ENCODE results near the gene MLLT1. TPM values are rescaled to one million over a fixed set of nuclear protein-coding genes. Genes with fewer than 3 reads are reported as not detected.
A peak's percentile ranks its signal among the peaks of the same experiment; 100 is the strongest.

MLLT1 gene
- total RNA-seq, 1 experiment from 2014 or later: 55.0 TPM

DNA sequence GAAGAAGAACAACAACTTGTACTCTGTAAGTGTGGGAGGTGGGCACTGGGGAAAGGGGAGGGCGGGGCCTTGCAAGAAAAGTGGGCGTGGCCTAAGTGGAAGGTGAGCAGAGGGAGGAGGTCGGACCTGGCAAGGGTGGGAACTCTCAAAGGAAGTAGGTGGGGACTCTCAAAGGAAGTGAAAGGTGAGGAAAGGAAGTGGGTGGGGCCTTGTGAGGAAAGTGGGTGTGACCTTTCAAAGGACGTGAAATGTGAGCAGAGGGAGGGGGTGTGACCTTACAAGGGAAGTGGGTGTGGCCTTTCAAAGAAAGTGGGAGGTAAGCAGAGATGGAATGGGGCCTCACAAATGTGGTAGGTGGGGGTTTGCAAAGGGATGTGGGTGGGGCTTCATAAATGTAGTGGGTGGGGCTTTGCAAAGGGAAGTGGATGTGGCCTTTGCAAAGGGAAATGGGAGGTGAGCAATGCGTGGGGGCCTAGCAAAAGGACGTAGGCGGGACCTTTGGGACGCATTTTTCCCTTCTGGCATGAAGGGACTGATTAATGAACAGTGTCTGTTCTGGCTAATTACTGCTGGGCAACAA is 118.4 kb downstream of the MLLT1 start:
- peak; percentile 88 for TF ChIP-seq SRF (IDR thresholded peaks at IDR 0.05; ENCODE audit: low read depth)
- TF ChIP-seq, protein P1, sequence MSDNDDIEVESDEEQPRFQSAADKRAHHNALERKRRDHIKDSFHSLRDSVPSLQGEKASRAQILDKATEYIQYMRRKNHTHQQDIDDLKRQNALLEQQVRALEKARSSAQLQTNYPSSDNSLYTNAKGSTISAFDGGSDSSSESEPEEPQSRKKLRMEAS (IDR thresholded peaks at IDR 0.05): no peak
- TF ChIP-seq SP1 (IDR thresholded peaks at IDR 0.05; ENCODE audit: low read depth): peak; percentile 49
- no peak for TF ChIP-seq EZH2phosphoT487 (IDR thresholded peaks at IDR 0.05; ENCODE audit: borderline replicate concordance)
- Histone ChIP-seq H3K4me3 (replicated peaks in 1 of 2; ENCODE audit: low read depth in 1 of 2, low read length in 2 of 2) (no peak overlapping the region; a peak in 1 of 4 replicates), H3K9ac (ENCODE audit: low read length) (no peak overlapping the region), H3K79me2 (ENCODE audit: insufficient read depth, low read length) (no peaks in the 10 kb centered on the region), H3K36me3 (ENCODE audit: control insufficient read depth in 1 of 2, insufficient read depth in 2 of 2, low read length in 2 of 2) (no peaks in the 10 kb centered on the region), H3K9me2 (ENCODE audit: insufficient read depth) (no peaks in the 10 kb centered on the region), H3K27me3 (ENCODE audit: insufficient read depth, low read length) (no peaks in the 10 kb centered on the region), H2AFZ (ENCODE audit: low read depth, low read length, poor library complexity, severe bottlenecking) (no peak overlapping the region), H3K4me1 (ENCODE audit: control insufficient read depth in 1 of 2, insufficient read depth in 2 of 2, low read length in 2 of 2) (peaks cover 5 to 15% of the 10 kb centered on the region in 2 experiments; a peak in 3 of 4 replicates), H3K27ac (ENCODE audit: low read depth, low read length) (peak overlapping the region; percentile 15), H4K20me1 (ENCODE audit: insufficient read depth) (no peaks in the 10 kb centered on the region), H3K9me3 (ENCODE audit: control insufficient read depth in 1 of 2, insufficient read depth in 1 of 2, low read depth in 1 of 2, low read length in 2 of 2) (no peaks in the 10 kb centered on the region), H3K4me2 (ENCODE audit: low read length) (peak overlapping the region; percentile 54)
- DNase-seq (ENCODE audit: low read depth, low spot score): peak; percentile 98
- CTCF ChIA-PET: no interaction called here
- POLR2A ChIA-PET: no interaction called here
- intact Hi-C loops (cut with micrococcal nuclease): no loop called here
- ATAC-seq: peak; percentile 89
- RAD21 ChIA-PET (ENCODE audit: low non-redundant PET in 1 of 2, low total read pairs in 2 of 2, uncharacterized antibody in 2 of 2, unreplicated experiment in 2 of 2): no interaction called here
- BruUV-seq (replicated peaks): no TSS peak

Other genes with a start within 250 kb of the MLLT1 start
- gene RFX2, start 169.5 kb downstream of the MLLT1 start, total RNA-seq (2021; ENCODE audit: unreplicated experiment): 13.7 TPM
- gene ACSBG2, start 144.3 kb downstream of the MLLT1 start, total RNA-seq (2021; ENCODE audit: unreplicated experiment): 0.37 TPM
- gene ACER1, start 53.6 kb upstream of the MLLT1 start, total RNA-seq (2021; ENCODE audit: unreplicated experiment): not detected
- gene CLPP, start 81.6 kb upstream of the MLLT1 start, total RNA-seq (2021; ENCODE audit: unreplicated experiment): 116 TPM
- 57.1 TPM for gene ALKBH7, start 92.8 kb upstream of the MLLT1 start, total RNA-seq (2021; ENCODE audit: unreplicated experiment)
- 3.4 TPM for gene PSPN, start 96.0 kb upstream of the MLLT1 start, total RNA-seq (2021; ENCODE audit: unreplicated experiment)
- 82.0 TPM for gene GTF2F1, start 113.2 kb upstream of the MLLT1 start, total RNA-seq (2021; ENCODE audit: unreplicated experiment)
- 553 TPM for gene KHSRP, start 144.8 kb upstream of the MLLT1 start, total RNA-seq (2021; ENCODE audit: unreplicated experiment)
- gene SLC25A41, start 153.8 kb upstream of the MLLT1 start, total RNA-seq (2021; ENCODE audit: unreplicated experiment): 0.93 TPM
- 89.5 TPM for gene SLC25A23, start 179.8 kb upstream of the MLLT1 start, total RNA-seq (2021; ENCODE audit: unreplicated experiment)
- gene CRB3, start 184.3 kb upstream of the MLLT1 start, total RNA-seq (2021; ENCODE audit: unreplicated experiment): 40.5 TPM
- 0.54 TPM for gene DENND1C, start 201.8 kb upstream of the MLLT1 start, total RNA-seq (2021; ENCODE audit: unreplicated experiment)
- 32.5 TPM for gene TUBB4A, start 222.3 kb upstream of the MLLT1 start, total RNA-seq (2021; ENCODE audit: unreplicated experiment)